LNCAP (cell line): ENCODE measurements around the gene DPYD.

Experiments
- TF ChIP-seq, protein P1 (sequence below): fragments of 450-650 bp; IDR thresholded peaks from 2 replicates; pipeline ENCODE4 v1.5.1; 2017; ENCODE audit warnings: mild to moderate bottlenecking

DPYD gene

GRCh38 chr1:97373000-97373399 lies 547.8 kb downstream of the DPYD start:
- TF ChIP-seq, protein P1, sequence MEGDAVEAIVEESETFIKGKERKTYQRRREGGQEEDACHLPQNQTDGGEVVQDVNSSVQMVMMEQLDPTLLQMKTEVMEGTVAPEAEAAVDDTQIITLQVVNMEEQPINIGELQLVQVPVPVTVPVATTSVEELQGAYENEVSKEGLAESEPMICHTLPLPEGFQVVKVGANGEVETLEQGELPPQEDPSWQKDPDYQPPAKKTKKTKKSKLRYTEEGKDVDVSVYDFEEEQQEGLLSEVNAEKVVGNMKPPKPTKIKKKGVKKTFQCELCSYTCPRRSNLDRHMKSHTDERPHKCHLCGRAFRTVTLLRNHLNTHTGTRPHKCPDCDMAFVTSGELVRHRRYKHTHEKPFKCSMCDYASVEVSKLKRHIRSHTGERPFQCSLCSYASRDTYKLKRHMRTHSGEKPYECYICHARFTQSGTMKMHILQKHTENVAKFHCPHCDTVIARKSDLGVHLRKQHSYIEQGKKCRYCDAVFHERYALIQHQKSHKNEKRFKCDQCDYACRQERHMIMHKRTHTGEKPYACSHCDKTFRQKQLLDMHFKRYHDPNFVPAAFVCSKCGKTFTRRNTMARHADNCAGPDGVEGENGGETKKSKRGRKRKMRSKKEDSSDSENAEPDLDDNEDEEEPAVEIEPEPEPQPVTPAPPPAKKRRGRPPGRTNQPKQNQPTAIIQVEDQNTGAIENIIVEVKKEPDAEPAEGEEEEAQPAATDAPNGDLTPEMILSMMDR = no peak

GRCh38 chr1:97372531-97372930 lies 548.3 kb downstream of the DPYD start:
- TF ChIP-seq, protein P1 = no peak

DNA sequence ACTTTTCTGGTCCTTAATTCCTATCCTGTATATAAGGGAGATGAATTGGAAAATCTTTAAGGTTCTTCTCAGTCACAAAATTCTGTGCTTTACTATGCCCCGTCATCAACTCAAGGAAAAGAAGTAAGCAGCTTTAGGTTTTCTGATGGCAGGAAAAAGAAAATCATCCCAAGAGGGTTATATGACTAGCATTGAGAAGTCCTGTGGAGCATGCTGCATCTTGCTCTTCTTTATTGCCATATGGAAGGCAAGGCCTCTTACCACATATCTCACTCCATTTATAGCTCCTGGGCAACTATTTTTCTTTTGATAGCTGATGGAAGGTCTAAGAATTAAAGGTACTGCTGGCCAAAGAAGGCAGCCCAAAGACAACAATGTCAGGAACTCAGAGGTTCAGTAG lies 552.5 kb downstream of the DPYD start:
- TF ChIP-seq, protein P1 = no peak

- TF ChIP-seq, protein P1 = no peak
Observed at GRCh38 chr1:97366984-97367383, 553.9 kb downstream of the DPYD start.

DNA sequence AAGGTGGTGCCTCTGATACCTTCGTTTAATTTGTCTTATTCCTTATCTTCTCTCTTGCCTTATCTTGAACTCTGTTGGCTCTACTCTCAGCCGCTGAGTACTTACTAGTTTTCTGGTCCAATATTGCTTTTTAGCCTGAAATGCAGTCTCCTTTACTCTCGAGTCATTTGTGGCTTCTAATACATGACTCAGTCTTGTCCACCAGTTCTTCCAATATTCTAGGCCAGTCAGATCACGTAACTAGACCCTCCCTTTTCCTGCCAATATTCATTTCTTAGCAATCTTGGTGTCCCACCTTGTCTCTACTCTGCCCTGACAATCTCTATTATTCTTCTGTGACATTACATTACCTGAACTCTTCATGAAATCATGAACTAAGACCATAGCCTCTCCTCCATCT lies 555.8 kb downstream of the DPYD start:
- TF ChIP-seq, protein P1 = no peak

DNA sequence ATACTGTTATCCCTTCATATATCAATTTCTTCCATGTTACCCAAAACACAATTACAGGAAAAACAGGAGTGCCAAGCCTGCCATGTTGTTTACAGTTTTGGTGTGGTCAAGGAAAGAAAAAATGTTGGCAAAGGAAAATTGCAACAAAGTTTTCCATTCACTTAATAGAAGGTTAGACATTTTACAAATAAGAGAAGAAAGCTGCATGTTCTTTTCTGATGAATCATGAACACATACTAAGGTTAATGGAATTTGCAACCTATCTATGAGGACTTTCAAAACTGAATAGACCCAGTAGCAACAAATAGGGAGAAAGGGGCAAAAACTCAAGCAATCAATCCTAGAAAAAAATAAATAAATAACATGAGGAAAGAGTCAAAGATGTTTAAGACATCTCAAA lies 556.7 kb downstream of the DPYD start:
- TF ChIP-seq, protein P1 = no peak

DNA sequence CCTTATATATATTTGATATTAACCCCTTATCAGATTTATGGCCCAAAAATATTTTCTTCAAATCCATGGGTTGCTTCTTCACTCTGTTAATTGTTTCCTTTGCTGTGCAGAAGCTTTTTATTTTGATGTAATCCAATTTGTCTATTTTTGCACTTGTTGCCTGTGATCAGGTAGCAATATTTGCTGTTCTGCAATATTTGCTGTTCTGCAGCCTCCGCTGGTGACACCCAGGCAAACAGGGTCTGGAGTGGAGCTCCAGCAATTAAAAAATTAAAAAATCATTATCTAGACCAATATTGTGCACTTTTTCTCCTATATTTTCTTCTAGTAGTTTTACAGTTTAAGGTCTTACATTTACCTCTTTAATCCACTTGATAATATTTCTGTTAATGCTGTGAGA lies 564.5 kb downstream of the DPYD start:
- TF ChIP-seq, protein P1 = no peak

- TF ChIP-seq, protein P1 = no peak
Observed at GRCh38 chr1:97352936-97353382, 567.9 kb downstream of the DPYD start.
